Measurements from ENCODE around the gene CIAO2B.

- TF ChIP-seq EZH2 (IDR thresholded peaks at IDR 0.05; ENCODE audit: borderline replicate concordance, low read depth, low read length, severe bottlenecking), result no peak
- TF ChIP-seq, protein P1, sequence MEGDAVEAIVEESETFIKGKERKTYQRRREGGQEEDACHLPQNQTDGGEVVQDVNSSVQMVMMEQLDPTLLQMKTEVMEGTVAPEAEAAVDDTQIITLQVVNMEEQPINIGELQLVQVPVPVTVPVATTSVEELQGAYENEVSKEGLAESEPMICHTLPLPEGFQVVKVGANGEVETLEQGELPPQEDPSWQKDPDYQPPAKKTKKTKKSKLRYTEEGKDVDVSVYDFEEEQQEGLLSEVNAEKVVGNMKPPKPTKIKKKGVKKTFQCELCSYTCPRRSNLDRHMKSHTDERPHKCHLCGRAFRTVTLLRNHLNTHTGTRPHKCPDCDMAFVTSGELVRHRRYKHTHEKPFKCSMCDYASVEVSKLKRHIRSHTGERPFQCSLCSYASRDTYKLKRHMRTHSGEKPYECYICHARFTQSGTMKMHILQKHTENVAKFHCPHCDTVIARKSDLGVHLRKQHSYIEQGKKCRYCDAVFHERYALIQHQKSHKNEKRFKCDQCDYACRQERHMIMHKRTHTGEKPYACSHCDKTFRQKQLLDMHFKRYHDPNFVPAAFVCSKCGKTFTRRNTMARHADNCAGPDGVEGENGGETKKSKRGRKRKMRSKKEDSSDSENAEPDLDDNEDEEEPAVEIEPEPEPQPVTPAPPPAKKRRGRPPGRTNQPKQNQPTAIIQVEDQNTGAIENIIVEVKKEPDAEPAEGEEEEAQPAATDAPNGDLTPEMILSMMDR (IDR thresholded peaks at IDR 0.05; ENCODE audit: borderline replicate concordance, extremely low read depth, low read length, poor library complexity, severe bottlenecking), result no peak
These were observed 2.1 kb downstream of the CIAO2B start for GRCh38 chr16:66932076-66932475.

All from DND-41 (cell line).